Ovary (tissue), 3 donors: ENCODE measurements around the gene MAP3K8.

ENCODE experiments used
- CTCF ChIP-seq, 3 donors: fragments of 450-650 bp in 2 of 3; fragments of 200-600 bp in 1 of 3; IDR thresholded peaks; one replicate each; pipeline versions ENCODE4 v1.5.1 to v1.8.0; 2016 to 2022; ENCODE audit warnings: antibody characterized with exemption in 3 of 3, mild to moderate bottlenecking in 1 of 3
- POLR2A ChIP-seq: fragments of 450-650 bp; IDR thresholded peaks from one replicate; pipeline ENCODE4 v1.6.1; 2017; ENCODE audit warnings: antibody characterized with exemption, mild to moderate bottlenecking, moderate library complexity
- donor health status: DM: no; HTN: no; CAD: no.

GRCh38 chr10:30422981-30423654, 10.9 kb upstream of the MAP3K8 start:
- TF ChIP-seq POLR2A (no peak), CTCF (IDR thresholded peaks at IDR 0.05) (no peak)
